Neural progenitor cell (in vitro differentiated cells): ENCODE results near the gene CLASRP. TPM values are rescaled to one million over a fixed set of nuclear protein-coding genes. Genes with fewer than 3 reads are reported as not detected.
A peak's percentile ranks its signal among the peaks of the same experiment; 100 is the strongest.

Experiments used
- DNase-seq: peaks from one replicate; pipeline ENCODE4 v3.0.0-alpha.2; 2016; ENCODE audit warnings: low spot score
- H2AFZ ChIP-seq: fragments of 200-600 bp; sonication (generic); replicated peaks from 2 replicates; pipeline ENCODE4 v1.6.1; 2016; ENCODE audit warnings: antibody characterized with exemption
- H3F3A ChIP-seq: fragments of 200-600 bp; sonication (generic); 2 replicates; pipeline ENCODE4 v1.6.1; 2016; ENCODE audit warnings: antibody characterized with exemption, low read depth
- H3K27ac ChIP-seq: fragments of 200-600 bp; sonication (generic); 2 replicates; pipeline ENCODE4 v1.5.1; 2016; ENCODE audit warnings: mild to moderate bottlenecking
- H3K27me3 ChIP-seq: fragments of 200-600 bp; sonication (generic); 2 replicates; pipeline ENCODE4 v1.6.1; 2016; ENCODE audit warnings: mild to moderate bottlenecking, moderate library complexity
- H3K36me3 ChIP-seq: fragments of 200-600 bp; sonication (generic); 2 replicates; pipeline ENCODE4 v1.5.1; 2016
- H3K4me1 ChIP-seq: fragments of 200-600 bp; sonication (generic); 2 replicates; pipeline ENCODE4 v1.6.1; 2016; ENCODE audit warnings: mixed run types
- H3K4me2 ChIP-seq: fragments of 200-600 bp; sonication (generic); 2 replicates; pipeline ENCODE4 v1.6.1; 2016
- H3K4me3 ChIP-seq: fragments of 200-600 bp; sonication (generic); 2 replicates; pipeline ENCODE4 v1.5.1; 2016
- H3K79me2 ChIP-seq: fragments of 200-600 bp; sonication (generic); 2 replicates; pipeline ENCODE4 v1.6.1; 2016; ENCODE audit warnings: low read depth
- H3K9ac ChIP-seq: fragments of 200-600 bp; sonication (generic); 2 replicates; pipeline ENCODE4 v1.6.1; 2016
- H3K9me3 ChIP-seq: fragments of 200-600 bp; sonication (generic); 2 replicates; pipeline ENCODE4 v1.5.1; 2016; ENCODE audit warnings: low read depth
- H4K20me1 ChIP-seq: fragments of 200-600 bp; sonication (generic); 2 replicates; pipeline ENCODE4 v1.6.1; 2016; ENCODE audit warnings: low read depth
- H3K27ac Mint-ChIP-seq: 3 replicates; pipeline ENCODE4 v1.8.0; 2021; ENCODE audit warnings: mixed read lengths
- H3K27me3 Mint-ChIP-seq: 2 replicates; pipeline ENCODE4 v1.8.0; 2022; ENCODE audit warnings: low read depth, mild to moderate bottlenecking, inconsistent platforms, moderate library complexity, mixed read lengths; ENCODE audit not compliant: insufficient read depth
- H3K36me3 Mint-ChIP-seq: 3 replicates; pipeline ENCODE4 v1.8.0; 2021; ENCODE audit warnings: mixed read lengths
- H3K4me1 Mint-ChIP-seq: 3 replicates; pipeline ENCODE4 v1.8.0; 2021; ENCODE audit warnings: mixed read lengths
- H3K4me3 Mint-ChIP-seq: 3 replicates; pipeline ENCODE4 v1.8.0; 2021; ENCODE audit warnings: mild to moderate bottlenecking, moderate library complexity, mixed read lengths
- H3K9me3 Mint-ChIP-seq: 3 replicates; pipeline ENCODE4 v1.8.0; 2020; ENCODE audit warnings: mixed read lengths
- EZH2 ChIP-seq: fragments of 200-600 bp; sonication (generic); IDR thresholded peaks from 2 replicates; pipeline ENCODE4 v1.6.1; 2017; ENCODE audit warnings: antibody characterized with exemption, mild to moderate bottlenecking, moderate library complexity
- EZH2phosphoT487 ChIP-seq: fragments of 200-600 bp; sonication (generic); IDR thresholded peaks from 2 replicates; pipeline ENCODE4 v1.6.1; 2017; ENCODE audit warnings: antibody characterized with exemption
- total RNA-seq: library from RNA; depleted of rRNA; stranded (reverse); fragments of >200 nt; gene quantifications from 2 replicates; pipeline ENCODE4 v1.2.3, GENCODE V29; 2015; ENCODE audit warnings: low replicate concordance
- TF ChIP-seq, protein P1 (sequence below): fragments of 200-600 bp; sonication (generic); IDR thresholded peaks from 2 replicates; pipeline ENCODE4 v1.5.1; 2017; ENCODE audit warnings: antibody characterized with exemption, mild to moderate bottlenecking

CLASRP gene
- total RNA-seq, 1 donor from 2014 or later, result 57.0 TPM

DNA sequence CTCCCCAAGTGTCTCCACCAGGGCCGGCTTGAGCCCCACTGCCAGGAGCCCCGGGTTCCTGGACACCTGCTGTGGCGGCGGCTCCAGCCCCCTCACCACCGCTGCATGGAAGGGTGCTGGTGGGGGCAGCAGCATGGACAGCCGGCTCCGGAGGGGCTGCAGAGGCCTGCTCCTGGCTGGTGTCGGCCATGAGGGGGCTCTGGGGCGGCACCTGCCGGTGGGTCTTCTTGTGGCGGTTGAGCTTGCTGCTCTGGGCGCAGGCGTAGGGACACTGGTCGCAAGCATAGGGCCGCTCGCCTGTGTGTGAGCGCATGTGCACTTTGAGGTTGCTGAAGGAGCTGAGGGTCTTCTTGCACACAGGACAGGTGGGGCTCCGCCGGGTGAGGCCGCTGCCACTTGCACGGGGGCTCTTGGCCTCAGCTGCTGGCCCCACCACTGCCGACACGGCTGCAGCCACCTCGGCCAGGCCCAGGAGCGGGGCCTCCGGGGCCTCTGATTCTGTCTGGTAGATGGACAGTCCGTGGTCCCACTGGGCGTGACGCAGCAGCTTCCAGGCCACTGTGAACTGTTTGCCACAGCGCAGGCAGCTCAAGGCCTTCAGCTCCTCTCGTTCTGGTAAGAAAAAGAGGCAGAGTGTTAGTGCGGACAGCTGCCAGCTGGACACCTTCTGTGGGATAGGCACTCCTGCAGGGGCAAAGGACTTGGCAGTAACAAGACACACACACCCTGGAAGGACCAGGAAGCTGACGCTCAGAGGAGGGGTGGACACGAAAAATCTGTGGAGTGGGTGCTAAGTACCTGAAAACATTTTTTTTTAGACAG, 33.3 kb downstream of the CLASRP start:
- Histone ChIP-seq H3K4me1 (peaks cover 25% of the 10 kb centered on the region), H3K27me3 (peaks cover 29% of the 10 kb centered on the region), H3K4me2 (no peak overlapping the region), H3F3A (peaks cover 32% of the 10 kb centered on the region), H3K79me2 (no peaks in the 10 kb centered on the region), H4K20me1 (peaks cover 16% of the 10 kb centered on the region), H3K27ac (no peak overlapping the region), H3K36me3 (no peaks in the 10 kb centered on the region), H3K4me3 (no peak overlapping the region), H2AFZ (no peak overlapping the region), H3K9me3 (no peaks in the 10 kb centered on the region), H3K9ac (no peak overlapping the region)
- Mint-ChIP-seq H3K27ac (no peak overlapping the region), H3K36me3 (peaks cover 3% of the 10 kb centered on the region), H3K9me3 (no peaks in the 10 kb centered on the region), H3K27me3 (peaks cover 15% of the 10 kb centered on the region), H3K4me1 (peaks cover 10% of the 10 kb centered on the region), H3K4me3 (no peak overlapping the region)
- TF ChIP-seq, protein P1, sequence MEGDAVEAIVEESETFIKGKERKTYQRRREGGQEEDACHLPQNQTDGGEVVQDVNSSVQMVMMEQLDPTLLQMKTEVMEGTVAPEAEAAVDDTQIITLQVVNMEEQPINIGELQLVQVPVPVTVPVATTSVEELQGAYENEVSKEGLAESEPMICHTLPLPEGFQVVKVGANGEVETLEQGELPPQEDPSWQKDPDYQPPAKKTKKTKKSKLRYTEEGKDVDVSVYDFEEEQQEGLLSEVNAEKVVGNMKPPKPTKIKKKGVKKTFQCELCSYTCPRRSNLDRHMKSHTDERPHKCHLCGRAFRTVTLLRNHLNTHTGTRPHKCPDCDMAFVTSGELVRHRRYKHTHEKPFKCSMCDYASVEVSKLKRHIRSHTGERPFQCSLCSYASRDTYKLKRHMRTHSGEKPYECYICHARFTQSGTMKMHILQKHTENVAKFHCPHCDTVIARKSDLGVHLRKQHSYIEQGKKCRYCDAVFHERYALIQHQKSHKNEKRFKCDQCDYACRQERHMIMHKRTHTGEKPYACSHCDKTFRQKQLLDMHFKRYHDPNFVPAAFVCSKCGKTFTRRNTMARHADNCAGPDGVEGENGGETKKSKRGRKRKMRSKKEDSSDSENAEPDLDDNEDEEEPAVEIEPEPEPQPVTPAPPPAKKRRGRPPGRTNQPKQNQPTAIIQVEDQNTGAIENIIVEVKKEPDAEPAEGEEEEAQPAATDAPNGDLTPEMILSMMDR, result no peak
- TF ChIP-seq EZH2 (no peak), EZH2phosphoT487 (no peak)
- DNase-seq, result no peak

DNA sequence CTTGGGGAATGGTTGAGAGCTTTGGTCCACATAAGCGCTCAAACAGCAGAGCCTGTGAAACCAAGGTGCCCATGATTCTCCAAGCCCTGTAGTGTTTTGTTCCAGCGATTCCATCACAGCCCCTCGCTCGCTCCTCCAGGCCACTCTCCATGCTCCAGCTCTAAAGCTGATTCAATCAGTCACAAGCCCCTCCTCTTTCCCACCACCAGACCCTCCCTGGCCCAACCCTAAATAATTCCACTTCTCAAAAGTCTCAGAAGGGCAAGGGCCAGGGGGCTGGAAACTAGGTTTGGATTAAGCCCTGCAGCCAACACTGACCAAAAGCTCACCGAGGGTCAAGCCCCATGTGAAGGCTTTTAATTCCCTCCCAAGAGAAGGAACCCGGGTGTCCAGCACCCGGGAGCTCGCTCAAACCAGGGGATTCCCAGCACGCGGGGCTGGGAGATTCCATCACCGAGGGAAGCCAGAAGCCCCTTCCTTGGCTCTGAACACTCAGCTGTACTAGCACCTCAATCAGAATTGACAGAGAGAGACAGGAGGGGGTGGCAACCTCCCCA, 36.0 kb downstream of the CLASRP start:
- Mint-ChIP-seq H3K27ac (no peak overlapping the region), H3K4me3 (peak overlapping the region; percentile 64), H3K4me1 (peaks cover 18% of the 10 kb centered on the region), H3K36me3 (no peaks in the 10 kb centered on the region), H3K27me3 (peaks cover 20% of the 10 kb centered on the region), H3K9me3 (no peaks in the 10 kb centered on the region)
- Histone ChIP-seq H4K20me1 (peaks cover 14% of the 10 kb centered on the region), H3K4me3 (peak overlapping the region; percentile 47), H3K4me1 (peaks cover 25% of the 10 kb centered on the region), H3K79me2 (peaks cover 6% of the 10 kb centered on the region), H2AFZ (peak overlapping the region; percentile 1), H3K27me3 (peaks cover 36% of the 10 kb centered on the region), H3K9me3 (no peaks in the 10 kb centered on the region), H3K36me3 (no peaks in the 10 kb centered on the region), H3K27ac (no peak overlapping the region), H3K9ac (no peak overlapping the region), H3K4me2 (peak overlapping the region; percentile 74), H3F3A (peaks cover 55% of the 10 kb centered on the region)
- TF ChIP-seq EZH2phosphoT487 (no peak), EZH2 (no peak)
- TF ChIP-seq, protein P1, result no peak
- peak; percentile 68 for DNase-seq

DNA sequence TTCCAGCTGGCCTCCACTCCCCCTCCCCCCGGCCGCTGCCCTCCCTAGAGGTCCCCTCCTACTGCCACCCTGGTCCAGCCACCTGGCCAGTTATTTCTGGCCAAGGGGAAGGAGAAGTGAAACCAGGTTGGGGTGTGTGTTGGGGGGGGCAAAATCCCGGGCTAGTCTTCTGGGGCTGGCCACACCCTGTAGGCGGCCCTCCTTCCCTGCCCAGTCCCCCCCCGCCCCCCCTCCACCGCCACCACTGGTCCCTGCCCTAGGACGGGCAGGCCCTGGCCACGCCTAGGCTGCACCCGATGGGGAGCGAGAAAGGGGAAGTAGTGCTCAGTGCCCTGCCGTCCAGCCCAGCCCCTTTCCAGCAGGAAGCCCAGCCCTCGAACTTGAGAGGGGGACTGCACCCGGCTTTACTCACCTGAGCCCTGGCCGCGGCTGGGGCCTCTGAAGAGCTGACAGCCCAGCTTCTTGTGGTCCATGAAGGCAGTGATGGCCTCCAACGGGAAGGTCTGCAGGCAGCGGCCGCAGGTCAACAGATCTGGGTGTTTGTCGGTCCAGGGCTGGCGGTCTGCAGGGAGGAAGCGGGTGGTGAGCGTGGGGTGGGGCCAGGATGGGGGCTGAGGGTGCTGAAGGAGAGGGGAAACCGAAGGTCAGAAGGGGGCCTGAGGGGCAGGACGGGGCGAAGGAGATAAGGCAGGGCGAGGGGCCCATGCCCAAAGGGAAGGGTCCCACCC, 36.6 kb downstream of the CLASRP start:
- Histone ChIP-seq H3K36me3 (no peaks in the 10 kb centered on the region), H3K4me2 (peak overlapping the region; percentile 74), H2AFZ (peak overlapping the region; percentile 74), H3K4me3 (peak overlapping the region; percentile 47), H3K79me2 (peaks cover 12% of the 10 kb centered on the region), H4K20me1 (peaks cover 20% of the 10 kb centered on the region), H3F3A (peaks cover 62% of the 10 kb centered on the region), H3K4me1 (peaks cover 31% of the 10 kb centered on the region), H3K27me3 (peaks cover 36% of the 10 kb centered on the region), H3K27ac (no peak overlapping the region), H3K9ac (no peak overlapping the region), H3K9me3 (no peaks in the 10 kb centered on the region)
- Mint-ChIP-seq H3K4me3 (peak overlapping the region; percentile 71), H3K9me3 (no peaks in the 10 kb centered on the region), H3K27ac (no peak overlapping the region), H3K27me3 (peaks cover 20% of the 10 kb centered on the region), H3K36me3 (no peaks in the 10 kb centered on the region), H3K4me1 (peaks cover 25% of the 10 kb centered on the region)
- TF ChIP-seq EZH2phosphoT487, result peak; percentile 7
- TF ChIP-seq EZH2, result peak; percentile 18
- TF ChIP-seq, protein P1, result no peak
- DNase-seq, result peak; percentile 43
